Skeletal muscle cell (primary cell): ENCODE measurements around the gene ANKH.

Experiments
- DNase-seq: peaks from one replicate; pipeline ENCODE4 v3.0.0-alpha.2; 2010; ENCODE audit warnings: low read depth
- H3K4me3 ChIP-seq: 2 replicates; pipeline ENCODE4 v1.5.1; 2011; ENCODE audit warnings: low read depth, mild to moderate bottlenecking, control low read depth, low read length, moderate library complexity

ANKH gene

GRCh38 chr5:14748180-14748900 is 123.2 kb downstream of the ANKH start:
- H3K4me3 ChIP-seq: no peak overlapping the region
- DNase-seq: no peak

GRCh38 chr5:14745753-14746152 is 125.8 kb downstream of the ANKH start:
- no peak overlapping the region for H3K4me3 ChIP-seq
- no peak for DNase-seq

- no peak overlapping the region for H3K4me3 ChIP-seq
Observed at GRCh38 chr5:14745188-14745563, 126.4 kb downstream of the ANKH start.

GRCh38 chr5:14744296-14745187 is 127.0 kb downstream of the ANKH start:
- H3K4me3 ChIP-seq: no peak overlapping the region
- no peak for DNase-seq

More at GRCh38 chr5:14745188-14745563, 126.4 kb downstream of the ANKH start:
- no peak for DNase-seq

GRCh38 chr5:14743601-14744295 is 127.8 kb downstream of the ANKH start:
- no peak for DNase-seq
- H3K4me3 ChIP-seq: no peak overlapping the region

GRCh38 chr5:14742498-14742897 is 129.1 kb downstream of the ANKH start:
- DNase-seq: no peak
- H3K4me3 ChIP-seq: no peak overlapping the region

GRCh38 chr5:14741801-14742440 is 129.7 kb downstream of the ANKH start:
- no peak overlapping the region for H3K4me3 ChIP-seq
- no peak for DNase-seq

- no peak for DNase-seq
- no peak overlapping the region for H3K4me3 ChIP-seq
Observed at GRCh38 chr5:14741131-14741530, 130.4 kb downstream of the ANKH start.

GRCh38 chr5:14739981-14740380 is 131.6 kb downstream of the ANKH start:
- DNase-seq: no peak
- H3K4me3 ChIP-seq: no peak overlapping the region

- no peak overlapping the region for H3K4me3 ChIP-seq
- no peak for DNase-seq
Observed at GRCh38 chr5:14739538-14739937, 132.0 kb downstream of the ANKH start.

GRCh38 chr5:14738050-14738449 is 133.5 kb downstream of the ANKH start:
- DNase-seq: no peak
- H3K4me3 ChIP-seq: no peak overlapping the region

GRCh38 chr5:14737291-14737690 is 134.3 kb downstream of the ANKH start:
- DNase-seq: no peak
- no peak overlapping the region for H3K4me3 ChIP-seq

GRCh38 chr5:14735944-14736343 is 135.6 kb downstream of the ANKH start:
- H3K4me3 ChIP-seq: no peak overlapping the region

GRCh38 chr5:14734396-14734795 is 137.2 kb downstream of the ANKH start:
- DNase-seq: no peak
- no peak overlapping the region for H3K4me3 ChIP-seq

More at GRCh38 chr5:14735944-14736343, 135.6 kb downstream of the ANKH start:
- no peak for DNase-seq

- DNase-seq: no peak
- no peak overlapping the region for H3K4me3 ChIP-seq
Observed at GRCh38 chr5:14733661-14734060, 137.9 kb downstream of the ANKH start.

- H3K4me3 ChIP-seq: no peak overlapping the region
- DNase-seq: no peak
Observed at GRCh38 chr5:14732991-14733390, 138.6 kb downstream of the ANKH start.

GRCh38 chr5:14730881-14731280 is 140.7 kb downstream of the ANKH start:
- no peak overlapping the region for H3K4me3 ChIP-seq
- DNase-seq: no peak

- DNase-seq: no peak
- H3K4me3 ChIP-seq: no peak overlapping the region
Observed at GRCh38 chr5:14730466-14730865, 141.1 kb downstream of the ANKH start.

GRCh38 chr5:14729448-14730385 is 141.9 kb downstream of the ANKH start:
- DNase-seq: no peak
- H3K4me3 ChIP-seq: no peak overlapping the region
